ENCODE results near the gene RAB11FIP4. TPM values are rescaled to one million over a fixed set of nuclear protein-coding genes. Genes with fewer than 3 reads are reported as not detected.
"Not testable (repeated sequence)": the region's sequence is repeated elsewhere in the genome, so short reads cannot be mapped to it uniquely, and the experiment has no call there.

RAB11FIP4 gene
- total and polyA plus RNA-seq, 12 donors = 1.6 to 13.9 (median 8.4) TPM

DNA sequence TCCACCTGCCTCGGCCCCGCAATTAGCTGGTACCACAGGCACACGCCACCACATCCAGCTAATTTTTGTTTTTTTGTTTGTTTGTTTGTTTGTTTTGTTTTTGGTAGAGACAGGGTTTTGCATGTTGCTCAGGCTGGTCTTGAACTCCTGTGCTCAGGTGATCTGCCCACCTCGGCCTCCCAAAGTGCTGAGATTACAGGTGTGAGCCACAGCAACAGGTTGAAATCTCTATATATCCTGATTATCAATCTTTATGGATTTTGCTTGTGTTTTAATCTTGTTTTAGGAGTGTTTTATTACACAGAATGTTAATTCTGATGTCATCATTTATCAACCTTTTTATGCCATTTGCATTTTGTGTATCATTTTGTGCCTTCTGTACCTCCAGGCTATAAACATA lies 48.2 kb downstream of the RAB11FIP4 start:
- no peaks in the 10 kb centered on the region for H3K9me3 ChIP-seq
- no peak for DNase-seq
- no peak for ATAC-seq
- TF ChIP-seq, protein P1, sequence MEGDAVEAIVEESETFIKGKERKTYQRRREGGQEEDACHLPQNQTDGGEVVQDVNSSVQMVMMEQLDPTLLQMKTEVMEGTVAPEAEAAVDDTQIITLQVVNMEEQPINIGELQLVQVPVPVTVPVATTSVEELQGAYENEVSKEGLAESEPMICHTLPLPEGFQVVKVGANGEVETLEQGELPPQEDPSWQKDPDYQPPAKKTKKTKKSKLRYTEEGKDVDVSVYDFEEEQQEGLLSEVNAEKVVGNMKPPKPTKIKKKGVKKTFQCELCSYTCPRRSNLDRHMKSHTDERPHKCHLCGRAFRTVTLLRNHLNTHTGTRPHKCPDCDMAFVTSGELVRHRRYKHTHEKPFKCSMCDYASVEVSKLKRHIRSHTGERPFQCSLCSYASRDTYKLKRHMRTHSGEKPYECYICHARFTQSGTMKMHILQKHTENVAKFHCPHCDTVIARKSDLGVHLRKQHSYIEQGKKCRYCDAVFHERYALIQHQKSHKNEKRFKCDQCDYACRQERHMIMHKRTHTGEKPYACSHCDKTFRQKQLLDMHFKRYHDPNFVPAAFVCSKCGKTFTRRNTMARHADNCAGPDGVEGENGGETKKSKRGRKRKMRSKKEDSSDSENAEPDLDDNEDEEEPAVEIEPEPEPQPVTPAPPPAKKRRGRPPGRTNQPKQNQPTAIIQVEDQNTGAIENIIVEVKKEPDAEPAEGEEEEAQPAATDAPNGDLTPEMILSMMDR (IDR thresholded peaks at IDR 0.05) = no peak
- H3K4me1 ChIP-seq = peaks cover 0 to 6% (median 0%) of the 10 kb centered on the region in 9 donors
- intact Hi-C loops (cut with DNase I) = loop anchor here in 7 of 10 donors (5.0 to 10.0 kb wide), 6 partner anchors 78 to 418 kb away; partner anchors contain the start of gene COPRS (in 1 of the 7)
- WGBS, 2 donors = 85% methylated on average over 4 of the region's 4 CpGs
- H3K27ac ChIP-seq = no peak overlapping the region
- H3K27me3 ChIP-seq = peaks cover 0 to 6% (median 0%) of the 10 kb centered on the region in 7 donors
- no peaks in the 10 kb centered on the region for H3K36me3 ChIP-seq
- no peak overlapping the region for H3K4me3 ChIP-seq

DNA sequence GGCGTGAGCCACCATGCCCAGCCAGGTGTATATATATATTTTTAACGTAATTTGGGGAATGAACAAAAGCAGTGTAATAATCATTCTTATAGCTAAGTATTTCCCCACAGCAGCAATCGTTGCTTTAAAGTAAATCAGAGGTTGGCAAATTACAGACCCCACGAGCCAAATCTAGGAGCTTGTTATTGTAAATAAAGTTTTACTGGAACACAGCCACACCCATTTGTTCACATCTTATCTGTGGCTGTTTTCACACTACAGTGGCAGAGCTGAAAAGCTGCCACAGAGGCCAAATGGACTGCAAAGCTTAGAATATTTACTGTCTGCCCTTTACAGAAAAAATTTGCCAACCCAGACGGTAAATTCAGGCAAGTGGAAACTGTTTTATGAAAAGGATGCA lies 50.8 kb downstream of the RAB11FIP4 start:
- Histone ChIP-seq H3K9me3 (no peaks in the 10 kb centered on the region), H3K4me3 (no peak overlapping the region), H3K4me1 (peaks cover 0 to 4% (median 0%) of the 10 kb centered on the region in 9 donors), H3K27me3 (peaks cover 0 to 6% (median 0%) of the 10 kb centered on the region in 7 donors), H3K27ac (no peak overlapping the region), H3K36me3 (no peaks in the 10 kb centered on the region)
- intact Hi-C loops (cut with DNase I) = loop anchor here in 1 of 10 donors (5.0 kb wide), 1 partner anchor 75 kb away; no protein-coding TSS in a partner anchor
- TF ChIP-seq, protein P1 (IDR thresholded peaks at IDR 0.05) = no peak
- WGBS, 2 donors = 67 to 73% methylated on average over 5 of the region's 5 CpGs
- DNase-seq (no peak), ATAC-seq (no peak)

DNA sequence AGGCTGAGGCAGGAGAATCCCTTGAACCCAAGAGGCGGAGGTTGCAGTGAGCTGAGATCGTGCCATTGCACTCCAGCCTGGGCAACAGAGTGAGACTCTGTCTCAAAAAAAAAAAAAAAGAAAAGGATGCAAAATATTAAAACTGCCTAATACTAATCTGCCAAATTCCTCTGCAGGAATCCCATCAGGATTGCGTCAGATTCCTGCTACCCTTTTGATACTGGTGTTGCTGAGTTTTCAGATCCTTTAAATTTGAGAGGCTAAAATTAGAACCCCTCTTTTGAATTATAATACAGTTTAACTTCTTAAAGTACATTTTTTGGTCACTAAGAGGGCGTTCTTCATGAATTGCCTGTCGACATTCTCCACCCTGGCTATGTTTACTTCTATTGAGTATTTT lies 51.4 kb downstream of the RAB11FIP4 start:
- DNase-seq, H3K27ac ChIP-seq, H3K4me1 ChIP-seq, H3K4me3 ChIP-seq, ATAC-seq, H3K9me3 ChIP-seq, H3K36me3 ChIP-seq, H3K27me3 ChIP-seq: not testable (repeated sequence)
- intact Hi-C loops (cut with DNase I) = loop anchor here in 1 of 10 donors (5.0 kb wide), 1 partner anchor 74 kb away; no protein-coding TSS in a partner anchor
- WGBS, 2 donors = 74% methylated on average over 5 of the region's 5 CpGs

DNA sequence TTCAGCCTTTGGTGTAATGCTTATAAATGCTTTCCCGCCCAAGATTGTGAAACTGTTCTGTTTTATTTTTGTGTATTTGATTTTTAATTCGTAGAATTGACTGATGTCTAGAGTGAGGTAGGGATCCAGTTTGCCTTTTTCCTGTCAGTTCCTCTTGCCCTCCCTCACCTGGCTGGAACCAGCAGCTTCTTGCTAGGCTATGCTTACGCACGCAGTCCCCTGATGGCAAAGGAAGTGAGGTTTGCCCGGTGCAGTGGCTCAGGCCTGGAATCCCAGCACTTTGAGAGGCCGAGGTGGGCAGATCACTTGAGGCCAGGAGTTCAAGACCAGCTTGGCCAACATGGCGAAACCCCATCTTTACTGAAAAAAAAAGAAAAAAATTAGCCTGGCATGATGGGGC lies 51.9 kb downstream of the RAB11FIP4 start:
- Histone ChIP-seq H3K36me3 (no peaks in the 10 kb centered on the region), H3K4me3 (no peak overlapping the region), H3K27ac (no peak overlapping the region), H3K4me1 (no peaks in the 10 kb centered on the region), H3K27me3 (no peaks in the 10 kb centered on the region), H3K9me3 (no peaks in the 10 kb centered on the region)
- TF ChIP-seq, protein P1 (IDR thresholded peaks at IDR 0.05) = no peak
- ATAC-seq = no peak
- intact Hi-C loops (cut with DNase I) = loop anchor here in 1 of 10 donors (5.0 kb wide), 1 partner anchor 74 kb away; no protein-coding TSS in a partner anchor
- DNase-seq = no peak
- 85 to 88% methylated on average over 7 of the region's 7 CpGs for WGBS, 2 donors

DNA sequence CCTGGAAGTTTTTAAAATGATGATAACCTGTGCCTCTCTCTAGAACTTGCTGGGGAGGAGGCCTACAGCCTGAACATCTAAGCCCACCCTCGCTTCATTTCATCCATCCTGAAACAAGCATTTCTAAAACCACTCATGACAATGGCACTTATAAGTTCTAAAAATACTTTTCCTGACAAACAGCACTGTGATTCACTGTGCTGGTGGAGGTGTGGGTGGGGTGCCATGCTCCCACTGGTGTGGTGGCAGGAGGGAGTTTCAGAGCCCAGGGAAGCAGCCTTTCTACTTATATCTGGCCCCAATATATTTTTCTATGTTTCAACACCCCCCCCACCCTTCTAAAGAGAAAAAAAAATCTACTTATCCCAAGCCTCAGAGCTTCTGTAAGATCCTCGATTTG lies 52.6 kb downstream of the RAB11FIP4 start:
- 82 to 91% methylated on average over 2 of the region's 2 CpGs for WGBS, 2 donors
- Histone ChIP-seq H3K36me3 (no peaks in the 10 kb centered on the region), H3K4me3 (no peak overlapping the region), H3K4me1 (no peaks in the 10 kb centered on the region), H3K27ac (no peak overlapping the region), H3K9me3 (no peaks in the 10 kb centered on the region), H3K27me3 (no peaks in the 10 kb centered on the region)
- TF ChIP-seq, protein P1 (IDR thresholded peaks at IDR 0.05) = no peak
- intact Hi-C loops (cut with DNase I) = loop anchor here in 1 of 10 donors (5.0 kb wide), 1 partner anchor 73 kb away; no protein-coding TSS in a partner anchor
- DNase-seq (no peak), ATAC-seq (no peak)

Measured in heart right ventricle (tissue), 16 donors.